Neural crest cell (in vitro differentiated cells): Measurements from ENCODE around the gene ACTL7A. TPM values are rescaled to one million over a fixed set of nuclear protein-coding genes. Genes with fewer than 3 reads are reported as not detected.

Experiments
- DNase-seq: peaks from one replicate; pipeline ENCODE4 v3.0.0; 2021; ENCODE audit warnings: low read depth, mixed read lengths, low spot score
- H3K27ac Mint-ChIP-seq: one replicate; pipeline ENCODE4 v1.8.0; 2021; ENCODE audit warnings: mild to moderate bottlenecking, mixed read lengths; ENCODE audit not compliant: unreplicated experiment
- H3K27me3 Mint-ChIP-seq: 2 replicates; pipeline ENCODE4 v1.8.0; 2021; ENCODE audit warnings: low read depth, mild to moderate bottlenecking, mixed read lengths
- H3K36me3 Mint-ChIP-seq: 2 replicates; pipeline ENCODE4 v1.8.0; 2021; ENCODE audit warnings: low read depth, mild to moderate bottlenecking, mixed read lengths
- H3K4me1 Mint-ChIP-seq: 2 replicates; pipeline ENCODE4 v1.8.0; 2021; ENCODE audit warnings: mixed read lengths
- H3K4me3 Mint-ChIP-seq: one replicate; pipeline ENCODE4 v1.8.0; 2021; ENCODE audit warnings: mild to moderate bottlenecking, mixed read lengths
- H3K9me3 Mint-ChIP-seq: 2 replicates; pipeline ENCODE4 v1.8.0; 2021; ENCODE audit warnings: mixed read lengths
- total RNA-seq: library from RNA; stranded (reverse); gene quantifications from 2 replicates; pipeline ENCODE4 v1.2.1, GENCODE V29; 2021
- TF ChIP-seq, protein P1 (sequence below): fragments of 200-600 bp; sonication (generic); conservative IDR thresholded peaks from 2 replicates; pipeline ENCODE4 v1.5.0; 2021; ENCODE audit warnings: antibody characterized with exemption, mild to moderate bottlenecking

ACTL7A gene
- total RNA-seq, 1 donor from 2014 or later: not detected

GRCh38 chr9:108855529-108855886, 6.6 kb upstream of the ACTL7A start:
- H3K4me1 Mint-ChIP-seq: no peaks in the 10 kb centered on the region
- no peak overlapping the region for H3K27ac Mint-ChIP-seq
- no peaks in the 10 kb centered on the region for H3K27me3 Mint-ChIP-seq
- no peaks in the 10 kb centered on the region for H3K36me3 Mint-ChIP-seq
- DNase-seq: no peak
- TF ChIP-seq, protein P1, sequence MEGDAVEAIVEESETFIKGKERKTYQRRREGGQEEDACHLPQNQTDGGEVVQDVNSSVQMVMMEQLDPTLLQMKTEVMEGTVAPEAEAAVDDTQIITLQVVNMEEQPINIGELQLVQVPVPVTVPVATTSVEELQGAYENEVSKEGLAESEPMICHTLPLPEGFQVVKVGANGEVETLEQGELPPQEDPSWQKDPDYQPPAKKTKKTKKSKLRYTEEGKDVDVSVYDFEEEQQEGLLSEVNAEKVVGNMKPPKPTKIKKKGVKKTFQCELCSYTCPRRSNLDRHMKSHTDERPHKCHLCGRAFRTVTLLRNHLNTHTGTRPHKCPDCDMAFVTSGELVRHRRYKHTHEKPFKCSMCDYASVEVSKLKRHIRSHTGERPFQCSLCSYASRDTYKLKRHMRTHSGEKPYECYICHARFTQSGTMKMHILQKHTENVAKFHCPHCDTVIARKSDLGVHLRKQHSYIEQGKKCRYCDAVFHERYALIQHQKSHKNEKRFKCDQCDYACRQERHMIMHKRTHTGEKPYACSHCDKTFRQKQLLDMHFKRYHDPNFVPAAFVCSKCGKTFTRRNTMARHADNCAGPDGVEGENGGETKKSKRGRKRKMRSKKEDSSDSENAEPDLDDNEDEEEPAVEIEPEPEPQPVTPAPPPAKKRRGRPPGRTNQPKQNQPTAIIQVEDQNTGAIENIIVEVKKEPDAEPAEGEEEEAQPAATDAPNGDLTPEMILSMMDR: no peak
- no peak overlapping the region for H3K4me3 Mint-ChIP-seq
- H3K9me3 Mint-ChIP-seq: no peaks in the 10 kb centered on the region

GRCh38 chr9:108855888-108856287, 6.2 kb upstream of the ACTL7A start, which contains the start of gene ACTL7B:
TSS of gene ACTL7B (minus strand) at chr9:108855986. CDS start at chr9:108855930, 56 bp downstream.
- H3K4me1 Mint-ChIP-seq: no peaks in the 10 kb centered on the region
- H3K27ac Mint-ChIP-seq: no peak within 1 kb of the TSS
- TF ChIP-seq, protein P1: no peak
- H3K36me3 Mint-ChIP-seq: no peaks in the 10 kb centered on the region
- no peaks in the 10 kb centered on the region for H3K9me3 Mint-ChIP-seq
- no peaks in the 10 kb centered on the region for H3K27me3 Mint-ChIP-seq
- H3K4me3 Mint-ChIP-seq: no peak within 1 kb of the TSS
- DNase-seq: no peak

- no peaks in the 10 kb centered on the region for H3K4me1 Mint-ChIP-seq
- no peak for DNase-seq
- H3K9me3 Mint-ChIP-seq: no peaks in the 10 kb centered on the region
- no peak overlapping the region for H3K4me3 Mint-ChIP-seq
- H3K27ac Mint-ChIP-seq: no peak overlapping the region
- no peaks in the 10 kb centered on the region for H3K27me3 Mint-ChIP-seq
- TF ChIP-seq, protein P1: no peak
- H3K36me3 Mint-ChIP-seq: peaks cover 2% of the 10 kb centered on the region
Observed at GRCh38 chr9:108857572-108857971, 4.5 kb upstream of the ACTL7A start.

GRCh38 chr9:108859459-108860114, 2.5 kb upstream of the ACTL7A start:
- TF ChIP-seq, protein P1: no peak
- Mint-ChIP-seq H3K9me3 (no peaks in the 10 kb centered on the region), H3K4me3 (no peak overlapping the region), H3K36me3 (peaks cover 2% of the 10 kb centered on the region), H3K27ac (no peak overlapping the region), H3K4me1 (no peaks in the 10 kb centered on the region), H3K27me3 (no peaks in the 10 kb centered on the region)
- DNase-seq: no peak

- no peaks in the 10 kb centered on the region for H3K9me3 Mint-ChIP-seq
- TF ChIP-seq, protein P1: no peak
- H3K36me3 Mint-ChIP-seq: peaks cover 2% of the 10 kb centered on the region
- H3K4me3 Mint-ChIP-seq: no peak overlapping the region
- no peaks in the 10 kb centered on the region for H3K27me3 Mint-ChIP-seq
- H3K27ac Mint-ChIP-seq: no peak overlapping the region
- no peak for DNase-seq
- no peaks in the 10 kb centered on the region for H3K4me1 Mint-ChIP-seq
Observed at GRCh38 chr9:108860354-108860753, 1.7 kb upstream of the ACTL7A start.
